Measurements from ENCODE around the gene GNPAT.

GNPAT gene

DNA sequence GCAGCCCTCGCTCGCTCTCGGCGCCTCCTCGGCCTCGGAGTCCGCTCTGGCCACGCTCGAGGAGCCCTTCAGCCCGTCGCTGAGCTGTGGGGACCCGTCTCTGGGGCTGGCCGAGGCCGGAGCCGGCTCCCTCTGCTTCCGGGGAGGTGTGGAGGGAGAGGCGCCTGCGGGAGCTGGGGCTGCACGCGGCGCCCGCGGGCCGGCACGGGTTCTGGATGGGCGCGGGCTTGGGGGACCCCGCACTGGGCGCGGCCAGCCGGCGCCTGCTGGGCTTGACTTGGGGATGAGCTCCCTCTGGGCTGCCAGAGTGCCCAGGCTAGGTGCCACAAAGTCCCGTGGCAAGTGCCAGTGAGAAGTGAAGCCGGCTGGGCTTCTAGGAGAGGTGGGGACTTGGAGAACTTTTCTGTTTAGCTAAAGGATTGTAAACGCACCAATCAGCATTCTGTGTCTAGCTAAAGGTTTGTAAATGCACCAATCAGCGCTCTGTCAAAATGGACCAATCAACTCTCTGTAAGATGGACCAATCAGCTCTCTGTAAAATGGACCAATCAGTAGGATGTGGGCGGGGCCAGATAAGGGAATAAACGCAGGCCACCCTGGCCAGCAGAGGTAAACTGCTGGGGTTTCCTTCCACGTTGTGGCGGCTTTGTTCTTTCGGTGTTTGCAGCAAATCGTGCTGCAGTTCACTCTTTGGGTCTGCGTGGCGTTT, 76.4 kb downstream of the GNPAT start:
- ChIA-PET POLR2A (interaction anchor here (1.9 kb wide), 1 partner anchor 21 kb away, joined by 5 read pairs; the partner anchor contains the start of genes EXOC8 and SPRTN), CTCF (interaction anchor here (1.2 kb wide), 1 partner anchor 20 kb away, joined by 3 read pairs; the partner anchor contains the start of gene EXOC8)
- TF ChIP-seq ELF4 (IDR thresholded peaks at IDR 0.05) (no peak), FOXM1 (IDR thresholded peaks at IDR 0.05; ENCODE audit: borderline replicate concordance) (no peak), FOXK2 (IDR thresholded peaks at IDR 0.05) (no peak), HDGF (IDR thresholded peaks at IDR 0.05; ENCODE audit: borderline replicate concordance) (no peak)
- TF ChIP-seq, protein P1, sequence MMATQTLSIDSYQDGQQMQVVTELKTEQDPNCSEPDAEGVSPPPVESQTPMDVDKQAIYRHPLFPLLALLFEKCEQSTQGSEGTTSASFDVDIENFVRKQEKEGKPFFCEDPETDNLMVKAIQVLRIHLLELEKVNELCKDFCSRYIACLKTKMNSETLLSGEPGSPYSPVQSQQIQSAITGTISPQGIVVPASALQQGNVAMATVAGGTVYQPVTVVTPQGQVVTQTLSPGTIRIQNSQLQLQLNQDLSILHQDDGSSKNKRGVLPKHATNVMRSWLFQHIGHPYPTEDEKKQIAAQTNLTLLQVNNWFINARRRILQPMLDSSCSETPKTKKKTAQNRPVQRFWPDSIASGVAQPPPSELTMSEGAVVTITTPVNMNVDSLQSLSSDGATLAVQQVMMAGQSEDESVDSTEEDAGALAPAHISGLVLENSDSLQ (IDR thresholded peaks at IDR 0.05): no peak
- no peak for DNase-seq (ENCODE audit: extremely low spot score)

GRCh38 chr1:231318015-231318355, 77.0 kb downstream of the GNPAT start:
- CTCF ChIA-PET: interaction anchor here (1.2 kb wide), 1 partner anchor 20 kb away, joined by 3 read pairs; the partner anchor contains the start of gene EXOC8
- POLR2A ChIA-PET: interaction anchor here (1.9 kb wide), 1 partner anchor 20 kb away, joined by 5 read pairs; the partner anchor contains the start of genes EXOC8 and SPRTN
- no peak for DNase-seq (ENCODE audit: extremely low spot score)

GRCh38 chr1:231318568-231318967, 77.6 kb downstream of the GNPAT start:
- TF ChIP-seq FOXK2 (IDR thresholded peaks at IDR 0.05): no peak
- DNase-seq (ENCODE audit: extremely low spot score): no peak
- POLR2A ChIA-PET: no interaction called here
- CTCF ChIA-PET: interaction anchor here (1.2 kb wide), 1 partner anchor 19 kb away, joined by 3 read pairs; the partner anchor contains the start of gene EXOC8

More at GRCh38 chr1:231318015-231318355, 77.0 kb downstream of the GNPAT start:
- TF ChIP-seq BHLHE40 (IDR thresholded peaks at IDR 0.05; ENCODE audit: borderline replicate concordance) (no peak), SUZ12 (IDR thresholded peaks at IDR 0.05) (no peak), TARDBP (IDR thresholded peaks at IDR 0.05) (no peak), FOXA1 (IDR thresholded peaks at IDR 0.05) (no peak), ZNF384 (IDR thresholded peaks at IDR 0.05) (no peak), CTBP1 (IDR thresholded peaks at IDR 0.05; ENCODE audit: borderline replicate concordance) (no peak), SP1 (IDR thresholded peaks at IDR 0.05) (no peak), ARNT (IDR thresholded peaks at IDR 0.05) (no peak), ELF4 (IDR thresholded peaks at IDR 0.05) (no peak), HDGF (IDR thresholded peaks at IDR 0.05; ENCODE audit: borderline replicate concordance) (no peak), NFRKB (IDR thresholded peaks at IDR 0.05) (no peak)
- TF ChIP-seq, protein P1 (IDR thresholded peaks at IDR 0.05): no peak

GRCh38 chr1:231319080-231319479, 78.1 kb downstream of the GNPAT start:
- TF ChIP-seq NFRKB (IDR thresholded peaks at IDR 0.05): no peak
- no peak for TF ChIP-seq BHLHE40 (IDR thresholded peaks at IDR 0.05; ENCODE audit: borderline replicate concordance)
- TF ChIP-seq HDGF (IDR thresholded peaks at IDR 0.05; ENCODE audit: borderline replicate concordance): no peak
- no peak for TF ChIP-seq FOXK2 (IDR thresholded peaks at IDR 0.05)
- no peak for TF ChIP-seq SP1 (IDR thresholded peaks at IDR 0.05)
- no peak for TF ChIP-seq TARDBP (IDR thresholded peaks at IDR 0.05)
- no peak for TF ChIP-seq SUZ12 (IDR thresholded peaks at IDR 0.05)

GRCh38 chr1:231322880-231323530, 82.0 kb downstream of the GNPAT start:
- POLR2A ChIA-PET: no interaction called here
- no peak for TF ChIP-seq L3MBTL2 (conservative IDR thresholded peaks at IDR 0.05)
- TF ChIP-seq NFRKB (IDR thresholded peaks at IDR 0.05): no peak
- no peak for TF ChIP-seq SP1 (IDR thresholded peaks at IDR 0.05)
- TF ChIP-seq FOXK2 (IDR thresholded peaks at IDR 0.05): no peak
- no peak for TF ChIP-seq SUZ12 (IDR thresholded peaks at IDR 0.05)
- no peak for TF ChIP-seq LEF1 (IDR thresholded peaks at IDR 0.05; ENCODE audit: borderline replicate concordance)
- no peak for TF ChIP-seq FOXA1 (IDR thresholded peaks at IDR 0.05)
- no peak for TF ChIP-seq TARDBP (IDR thresholded peaks at IDR 0.05)
- TF ChIP-seq HDGF (IDR thresholded peaks at IDR 0.05; ENCODE audit: borderline replicate concordance): no peak
- no peak for TF ChIP-seq ELF4 (IDR thresholded peaks at IDR 0.05)
- CTCF ChIA-PET: no interaction called here

More at GRCh38 chr1:231319080-231319479, 78.1 kb downstream of the GNPAT start:
- ChIA-PET CTCF (no interaction called here), POLR2A (no interaction called here)
- no peak for DNase-seq (ENCODE audit: extremely low spot score)

DNA sequence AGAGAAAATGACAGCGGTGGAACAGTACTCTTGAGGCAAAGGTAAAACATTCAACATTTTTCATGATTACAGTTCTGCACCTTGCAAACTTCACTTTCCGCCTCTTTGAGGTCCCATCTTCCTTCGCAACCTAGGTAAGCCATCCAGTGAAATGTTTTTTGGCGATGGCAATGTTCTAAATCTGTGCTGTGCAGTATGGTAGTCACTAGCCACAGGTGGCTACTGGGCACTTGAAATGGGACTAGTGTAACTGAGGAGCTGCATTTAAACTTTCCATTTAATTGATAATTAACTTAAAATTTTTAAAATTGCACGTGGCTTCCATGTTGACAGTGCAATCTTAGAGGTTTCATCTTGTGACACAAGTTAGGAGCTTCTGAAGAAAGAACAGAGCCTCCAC, 83.6 kb downstream of the GNPAT start:
- ChIA-PET CTCF (interaction anchor here (0.6 kb wide), 1 partner anchor 44 kb away, joined by 3 read pairs; no protein-coding TSS in a partner anchor), POLR2A (no interaction called here)
- TF ChIP-seq TARDBP (IDR thresholded peaks at IDR 0.05) (no peak), HDGF (IDR thresholded peaks at IDR 0.05; ENCODE audit: borderline replicate concordance) (no peak)
- no peak for DNase-seq (ENCODE audit: extremely low spot score)

More at GRCh38 chr1:231322880-231323530, 82.0 kb downstream of the GNPAT start:
- DNase-seq (ENCODE audit: extremely low spot score): no peak

GRCh38 chr1:231326248-231326647, 85.2 kb downstream of the GNPAT start:
- CTCF ChIA-PET: no interaction called here
- POLR2A ChIA-PET: interaction anchor here (0.6 kb wide), 1 partner anchor 9 kb away, joined by 3 read pairs; no protein-coding TSS in a partner anchor
- DNase-seq (ENCODE audit: extremely low spot score): no peak
- TF ChIP-seq FOXM1 (IDR thresholded peaks at IDR 0.05; ENCODE audit: borderline replicate concordance) (no peak), SP1 (IDR thresholded peaks at IDR 0.05) (no peak), L3MBTL2 (conservative IDR thresholded peaks at IDR 0.05) (no peak), CTBP1 (IDR thresholded peaks at IDR 0.05; ENCODE audit: borderline replicate concordance) (no peak), LEF1 (IDR thresholded peaks at IDR 0.05; ENCODE audit: borderline replicate concordance) (no peak), NFRKB (IDR thresholded peaks at IDR 0.05) (no peak), HDGF (IDR thresholded peaks at IDR 0.05; ENCODE audit: borderline replicate concordance) (no peak), FOXA1 (IDR thresholded peaks at IDR 0.05) (no peak), ELF4 (IDR thresholded peaks at IDR 0.05) (no peak), SUZ12 (IDR thresholded peaks at IDR 0.05) (no peak), ZNF384 (IDR thresholded peaks at IDR 0.05) (no peak), BHLHE40 (IDR thresholded peaks at IDR 0.05; ENCODE audit: borderline replicate concordance) (no peak), FOXK2 (IDR thresholded peaks at IDR 0.05) (no peak)
- TF ChIP-seq, protein P1 (IDR thresholded peaks at IDR 0.05): no peak

All from HEK293T (cell line).